AG04449 (cell line): ENCODE data around the gene CD83.

Experiments used
- CTCF ChIA-PET: fragments of 350-600 bp; formaldehyde crosslinking; extraction: SDS; loops from one replicate; lab custom pipeline; 2021; ENCODE audit warnings: antibody characterized with exemption; lab: Yijun Ruan, JAX
- POLR2A ChIA-PET: fragments of 400-600, 350-600 bp; formaldehyde crosslinking; extraction: SDS; loops from one replicate; lab custom pipeline; 2020; ENCODE audit warnings: antibody characterized with exemption, inconsistent platforms; lab: Yijun Ruan, JAX
- DNase-seq: peaks from one replicate; pipeline ENCODE4 v3.0.0-alpha.2; 2010; ENCODE audit warnings: low read depth, low spot score
- H3K4me3 ChIP-seq: 2 replicates; pipeline ENCODE4 v1.5.1; 2011; ENCODE audit warnings: low read depth, mild to moderate bottlenecking, control low read depth, low read length
- TF ChIP-seq, protein P1 (sequence below): IDR thresholded peaks from one replicate; pipeline ENCODE4 v1.5.1; 2011; ENCODE audit warnings: mild to moderate bottlenecking, moderate library complexity, low read length, control low read depth, inconsistent platforms; ENCODE audit not compliant: insufficient read depth; ENCODE audit errors: missing control alignments

CD83 gene

GRCh38 chr6:14095437-14095836, 22.1 kb upstream of the CD83 start:
- POLR2A ChIA-PET: no interaction called here
- DNase-seq: no peak
- no peak overlapping the region for H3K4me3 ChIP-seq
- CTCF ChIA-PET: interaction anchor here (1.0 kb wide), 1 partner anchor 58 kb away, joined by 3 read pairs; no protein-coding TSS in a partner anchor
- TF ChIP-seq, protein P1, sequence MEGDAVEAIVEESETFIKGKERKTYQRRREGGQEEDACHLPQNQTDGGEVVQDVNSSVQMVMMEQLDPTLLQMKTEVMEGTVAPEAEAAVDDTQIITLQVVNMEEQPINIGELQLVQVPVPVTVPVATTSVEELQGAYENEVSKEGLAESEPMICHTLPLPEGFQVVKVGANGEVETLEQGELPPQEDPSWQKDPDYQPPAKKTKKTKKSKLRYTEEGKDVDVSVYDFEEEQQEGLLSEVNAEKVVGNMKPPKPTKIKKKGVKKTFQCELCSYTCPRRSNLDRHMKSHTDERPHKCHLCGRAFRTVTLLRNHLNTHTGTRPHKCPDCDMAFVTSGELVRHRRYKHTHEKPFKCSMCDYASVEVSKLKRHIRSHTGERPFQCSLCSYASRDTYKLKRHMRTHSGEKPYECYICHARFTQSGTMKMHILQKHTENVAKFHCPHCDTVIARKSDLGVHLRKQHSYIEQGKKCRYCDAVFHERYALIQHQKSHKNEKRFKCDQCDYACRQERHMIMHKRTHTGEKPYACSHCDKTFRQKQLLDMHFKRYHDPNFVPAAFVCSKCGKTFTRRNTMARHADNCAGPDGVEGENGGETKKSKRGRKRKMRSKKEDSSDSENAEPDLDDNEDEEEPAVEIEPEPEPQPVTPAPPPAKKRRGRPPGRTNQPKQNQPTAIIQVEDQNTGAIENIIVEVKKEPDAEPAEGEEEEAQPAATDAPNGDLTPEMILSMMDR: no peak

GRCh38 chr6:14100138-14100537, 17.4 kb upstream of the CD83 start:
- ChIA-PET CTCF (interaction anchor here (1.0 kb wide), 1 partner anchor 29 kb away, joined by 3 read pairs; no protein-coding TSS in a partner anchor), POLR2A (no interaction called here)
- TF ChIP-seq, protein P1: no peak
- H3K4me3 ChIP-seq: no peak overlapping the region
- DNase-seq: no peak

DNA sequence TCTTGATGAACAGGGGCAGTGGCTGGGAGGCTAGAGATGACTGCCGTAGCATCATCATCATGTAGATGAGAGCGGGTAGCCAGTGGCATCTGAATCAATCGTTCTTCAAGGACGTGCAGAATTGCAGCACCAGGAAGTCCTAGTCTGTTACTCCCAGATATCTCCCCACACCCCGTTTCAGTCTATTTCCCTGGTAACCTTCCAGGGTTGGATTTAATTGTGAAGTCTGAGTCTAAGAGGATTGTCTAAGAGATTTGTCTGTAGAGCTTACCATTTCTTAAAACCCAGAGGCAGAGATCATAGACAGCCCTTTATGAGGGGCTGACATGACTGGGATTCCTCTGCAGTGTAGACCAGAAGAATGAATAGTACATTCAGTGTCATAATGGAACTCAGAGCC, 16.6 kb upstream of the CD83 start:
- POLR2A ChIA-PET: no interaction called here
- no peak for DNase-seq
- CTCF ChIA-PET: interaction anchor here (1.0 to 1.2 kb wide), 2 partner anchors 10 to 28 kb away, joined by 3 read pairs; no protein-coding TSS in a partner anchor
- TF ChIP-seq, protein P1: no peak
- no peak overlapping the region for H3K4me3 ChIP-seq

- no peak overlapping the region for H3K4me3 ChIP-seq
- CTCF ChIA-PET: no interaction called here
Observed at GRCh38 chr6:14102383-14102782, 15.2 kb upstream of the CD83 start.

DNA sequence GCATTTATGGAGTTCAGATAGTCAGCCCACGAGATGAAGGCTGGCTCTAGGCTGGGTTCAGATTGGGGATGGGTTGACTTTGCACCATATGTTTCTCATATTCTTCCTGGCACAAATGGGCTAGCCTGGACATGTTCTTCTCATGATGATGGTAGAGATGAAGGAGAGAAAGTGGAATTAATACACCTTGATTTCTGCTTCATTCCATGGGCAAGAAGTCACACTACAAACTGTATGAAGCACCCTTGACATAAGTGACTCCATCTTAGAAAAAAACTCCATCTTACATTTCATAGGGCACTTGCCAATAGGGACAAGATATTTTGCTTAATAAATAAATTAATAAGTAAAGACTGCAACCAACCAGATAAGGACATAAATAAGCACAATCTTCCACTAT, 12.0 kb upstream of the CD83 start:
- TF ChIP-seq, protein P1: no peak
- H3K4me3 ChIP-seq: no peak overlapping the region
- no peak for DNase-seq
- ChIA-PET POLR2A (no interaction called here), CTCF (no interaction called here)

More at GRCh38 chr6:14102383-14102782, 15.2 kb upstream of the CD83 start:
- POLR2A ChIA-PET: no interaction called here
- TF ChIP-seq, protein P1: no peak
- no peak for DNase-seq

DNA sequence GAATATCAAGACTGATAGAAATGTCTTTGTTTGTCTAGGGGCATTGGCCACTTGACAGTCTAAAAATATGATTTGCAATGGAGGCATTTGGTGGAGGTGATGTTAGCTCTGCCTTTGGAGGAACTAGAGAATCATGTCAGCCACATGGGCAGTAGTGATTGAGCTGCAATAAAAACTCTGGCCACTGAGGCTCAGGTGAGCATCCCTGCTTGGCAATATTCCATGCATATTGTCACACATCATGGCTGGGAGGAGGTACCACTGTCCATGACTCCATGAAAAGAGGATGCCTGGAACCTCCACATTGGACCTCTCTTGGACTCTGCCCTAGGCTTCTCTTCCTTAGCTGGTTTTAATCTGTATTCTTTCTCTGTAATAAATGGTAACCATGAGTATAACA, 10.6 kb upstream of the CD83 start:
- no peak overlapping the region for H3K4me3 ChIP-seq
- POLR2A ChIA-PET: no interaction called here
- CTCF ChIA-PET: interaction anchor here (1.1 kb wide), 1 partner anchor 61 kb away, joined by 3 read pairs; no protein-coding TSS in a partner anchor
- TF ChIP-seq, protein P1: no peak
- DNase-seq: no peak
